MM.1S (cell line): ENCODE results near the gene LRPAP1.

Source experiments
- DNase-seq: peaks from one replicate; pipeline ENCODE4 v3.0.0-alpha.2; 2015
- H2AFZ ChIP-seq: fragments of 300-600 bp; sonication (generic); 2 replicates; pipeline ENCODE4 v1.6.0; 2016; ENCODE audit warnings: antibody characterized with exemption, low read length
- H3F3A ChIP-seq: fragments of 300-600 bp; sonication (generic); 2 replicates; pipeline ENCODE4 v1.6.1; 2016; ENCODE audit warnings: mild to moderate bottlenecking, antibody characterized with exemption, low read length, moderate library complexity, mixed read lengths; ENCODE audit not compliant: insufficient read depth
- H3K27ac ChIP-seq: fragments of 300-600 bp; sonication (generic); 2 replicates; pipeline ENCODE4 v1.5.1; 2016; ENCODE audit warnings: mild to moderate bottlenecking, low read length
- H3K27me3 ChIP-seq: fragments of 300-600 bp; sonication (generic); replicated peaks from 2 replicates; pipeline ENCODE4 v1.6.0; 2016; ENCODE audit warnings: low read length; ENCODE audit not compliant: insufficient read depth
- H3K36me3 ChIP-seq: fragments of 300-600 bp; sonication (generic); replicated peaks from 2 replicates; pipeline ENCODE4 v1.6.1; 2016; ENCODE audit warnings: mild to moderate bottlenecking, low read length, mixed read lengths; ENCODE audit not compliant: insufficient read depth
- H3K4me1 ChIP-seq: fragments of 300-600 bp; sonication (generic); 2 replicates; pipeline ENCODE4 v1.6.1; 2016; ENCODE audit warnings: low read length, mixed read lengths
- H3K4me2 ChIP-seq: fragments of 300-600 bp; sonication (generic); 2 replicates; pipeline ENCODE4 v1.6.0; 2016; ENCODE audit warnings: low read depth, low read length
- H3K4me3 ChIP-seq: fragments of 300-600 bp; sonication (generic); 2 replicates; pipeline ENCODE4 v1.5.1; 2016; ENCODE audit warnings: low read length, mixed read lengths
- H3K79me2 ChIP-seq: fragments of 300-600 bp; sonication (generic); 2 replicates; pipeline ENCODE4 v1.6.1; 2016; ENCODE audit warnings: mixed run types, low read length, mixed read lengths
- H3K9ac ChIP-seq: fragments of 300-600 bp; sonication (generic); 2 replicates; pipeline ENCODE4 v1.6.1; 2016; ENCODE audit warnings: low read length, mixed read lengths
- H3K9me2 ChIP-seq: fragments of 300-600 bp; sonication (generic); replicated peaks from 2 replicates; pipeline ENCODE4 v1.6.1; 2016; ENCODE audit warnings: mild to moderate bottlenecking, low read length, mixed read lengths; ENCODE audit not compliant: insufficient read depth
- H3K9me3 ChIP-seq: fragments of 300-600 bp; sonication (generic); replicated peaks from 2 replicates; pipeline ENCODE4 v1.6.1; 2016; ENCODE audit warnings: mild to moderate bottlenecking, low read length, mixed read lengths; ENCODE audit not compliant: insufficient read depth
- H4K20me1 ChIP-seq: fragments of 300-600 bp; sonication (generic); 2 replicates; pipeline ENCODE4 v1.6.1; 2016; ENCODE audit warnings: mild to moderate bottlenecking, low read length, moderate library complexity, mixed read lengths; ENCODE audit not compliant: insufficient read depth
- EZH2 ChIP-seq: fragments of 300-600 bp; sonication (generic); optimal IDR thresholded peaks from 2 replicates; pipeline ENCODE3; 2017; ENCODE audit warnings: low read depth, mild to moderate bottlenecking, antibody characterized with exemption, low read length, mixed read lengths
- EZH2phosphoT487 ChIP-seq: fragments of 300-600 bp; sonication (generic); IDR thresholded peaks from 2 replicates; pipeline ENCODE4 v1.6.1; 2018; ENCODE audit warnings: antibody characterized with exemption, low read length
- TF ChIP-seq, protein P1 (sequence below): fragments of 300-600 bp; sonication (generic); IDR thresholded peaks from 2 replicates; pipeline ENCODE4 v1.5.1; 2016; ENCODE audit warnings: antibody characterized with exemption, low read length, mixed read lengths

LRPAP1 gene

GRCh38 chr4:3524920-3525319 lies 7.3 kb downstream of the LRPAP1 start:
- DNase-seq: no peak
- H3K27ac ChIP-seq: no peak overlapping the region
- no peak overlapping the region for H3K4me2 ChIP-seq
- H3K9me2 ChIP-seq: no peaks in the 10 kb centered on the region
- H4K20me1 ChIP-seq: no peaks in the 10 kb centered on the region
- peaks cover 41% of the 10 kb centered on the region for H3K79me2 ChIP-seq
- H3K9me3 ChIP-seq: no peaks in the 10 kb centered on the region
- H3K27me3 ChIP-seq: no peaks in the 10 kb centered on the region
- H3K4me1 ChIP-seq: no peaks in the 10 kb centered on the region
- H3F3A ChIP-seq: no peaks in the 10 kb centered on the region
- TF ChIP-seq EZH2: no peak
- H3K4me3 ChIP-seq: no peak overlapping the region
- H3K36me3 ChIP-seq: no peaks in the 10 kb centered on the region; the same call in 1 of the 2 replicates
- no peak overlapping the region for H3K9ac ChIP-seq
- no peak overlapping the region for H2AFZ ChIP-seq

DNA sequence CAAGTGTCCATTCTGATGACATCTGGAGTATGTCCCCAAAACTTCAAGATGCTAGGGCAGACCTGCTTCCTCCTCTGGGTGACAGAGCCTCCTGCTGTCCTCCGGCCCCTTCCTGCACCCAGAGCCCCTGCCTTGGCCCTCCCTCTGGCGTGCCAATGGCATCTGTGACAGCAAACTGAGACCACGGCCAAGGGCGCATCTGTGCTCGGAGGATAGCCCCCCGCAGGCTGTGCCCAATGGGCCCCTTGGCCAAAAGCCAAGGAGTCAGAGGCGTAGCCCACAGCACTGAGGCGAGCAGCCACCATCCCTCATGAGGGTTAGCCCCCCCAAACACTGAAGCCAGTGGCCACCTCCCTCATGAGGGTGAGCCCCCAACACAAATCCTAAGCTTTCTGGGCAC lies 7.9 kb downstream of the LRPAP1 start:
- Histone ChIP-seq H3K9me2 (no peaks in the 10 kb centered on the region), H3K9ac (no peak overlapping the region), H4K20me1 (no peaks in the 10 kb centered on the region), H3K79me2 (peaks cover 35% of the 10 kb centered on the region), H3F3A (no peaks in the 10 kb centered on the region), H3K27ac (no peak overlapping the region), H3K27me3 (no peaks in the 10 kb centered on the region), H3K36me3 (no peaks in the 10 kb centered on the region; the same call in 1 of the 2 replicates), H3K4me2 (no peak overlapping the region), H3K4me1 (no peaks in the 10 kb centered on the region), H3K4me3 (no peak overlapping the region), H2AFZ (no peak overlapping the region), H3K9me3 (no peaks in the 10 kb centered on the region)
- DNase-seq: no peak
- no peak for TF ChIP-seq EZH2
- TF ChIP-seq, protein P1, sequence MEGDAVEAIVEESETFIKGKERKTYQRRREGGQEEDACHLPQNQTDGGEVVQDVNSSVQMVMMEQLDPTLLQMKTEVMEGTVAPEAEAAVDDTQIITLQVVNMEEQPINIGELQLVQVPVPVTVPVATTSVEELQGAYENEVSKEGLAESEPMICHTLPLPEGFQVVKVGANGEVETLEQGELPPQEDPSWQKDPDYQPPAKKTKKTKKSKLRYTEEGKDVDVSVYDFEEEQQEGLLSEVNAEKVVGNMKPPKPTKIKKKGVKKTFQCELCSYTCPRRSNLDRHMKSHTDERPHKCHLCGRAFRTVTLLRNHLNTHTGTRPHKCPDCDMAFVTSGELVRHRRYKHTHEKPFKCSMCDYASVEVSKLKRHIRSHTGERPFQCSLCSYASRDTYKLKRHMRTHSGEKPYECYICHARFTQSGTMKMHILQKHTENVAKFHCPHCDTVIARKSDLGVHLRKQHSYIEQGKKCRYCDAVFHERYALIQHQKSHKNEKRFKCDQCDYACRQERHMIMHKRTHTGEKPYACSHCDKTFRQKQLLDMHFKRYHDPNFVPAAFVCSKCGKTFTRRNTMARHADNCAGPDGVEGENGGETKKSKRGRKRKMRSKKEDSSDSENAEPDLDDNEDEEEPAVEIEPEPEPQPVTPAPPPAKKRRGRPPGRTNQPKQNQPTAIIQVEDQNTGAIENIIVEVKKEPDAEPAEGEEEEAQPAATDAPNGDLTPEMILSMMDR: no peak
- no peak for TF ChIP-seq EZH2phosphoT487

- Histone ChIP-seq H4K20me1 (no peaks in the 10 kb centered on the region), H3F3A (no peaks in the 10 kb centered on the region), H3K4me1 (no peaks in the 10 kb centered on the region), H3K9me2 (no peaks in the 10 kb centered on the region), H3K4me3 (no peak overlapping the region), H3K27me3 (no peaks in the 10 kb centered on the region), H3K79me2 (peaks cover 31% of the 10 kb centered on the region), H3K4me2 (no peak overlapping the region), H3K36me3 (no peaks in the 10 kb centered on the region; the same call in 1 of the 2 replicates), H3K9me3 (no peaks in the 10 kb centered on the region), H3K27ac (no peak overlapping the region), H3K9ac (no peak overlapping the region), H2AFZ (no peak overlapping the region)
- no peak for DNase-seq
- TF ChIP-seq, protein P1: no peak
- no peak for TF ChIP-seq EZH2
- no peak for TF ChIP-seq EZH2phosphoT487
Measured at GRCh38 chr4:3523628-3524221, 8.5 kb downstream of the LRPAP1 start.

DNA sequence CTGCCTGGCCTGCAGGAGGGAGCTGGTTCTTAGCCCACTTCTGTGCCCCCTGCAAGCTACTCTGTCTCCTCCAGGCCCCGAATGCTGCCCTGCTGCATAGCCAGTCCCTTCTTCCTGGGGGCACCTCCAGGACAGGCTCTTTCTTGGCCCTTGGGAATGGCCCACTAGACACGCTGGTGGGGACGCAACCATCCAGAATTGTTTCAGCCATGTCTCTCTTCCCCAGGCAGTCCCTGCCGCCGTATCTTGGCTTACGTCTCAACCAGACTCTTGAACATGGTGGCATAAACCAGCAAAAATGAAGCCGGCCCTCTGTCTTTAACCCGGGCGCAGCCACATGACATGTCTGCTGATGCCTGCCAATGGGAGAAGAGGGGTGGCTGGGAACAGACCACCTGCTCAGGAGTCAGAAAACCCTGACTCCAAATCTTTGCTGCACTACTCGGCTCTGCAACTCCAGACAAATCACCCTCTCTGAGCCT lies 9.0 kb downstream of the LRPAP1 start:
- Histone ChIP-seq H3F3A (no peaks in the 10 kb centered on the region), H2AFZ (no peak overlapping the region), H3K36me3 (no peaks in the 10 kb centered on the region; the same call in 1 of the 2 replicates), H3K79me2 (peaks cover 25% of the 10 kb centered on the region), H3K4me3 (no peak overlapping the region), H3K4me1 (no peaks in the 10 kb centered on the region), H3K9ac (no peak overlapping the region), H3K9me3 (no peaks in the 10 kb centered on the region), H3K27ac (no peak overlapping the region), H3K9me2 (no peaks in the 10 kb centered on the region), H3K4me2 (no peak overlapping the region), H3K27me3 (no peaks in the 10 kb centered on the region), H4K20me1 (no peaks in the 10 kb centered on the region)
- no peak for DNase-seq
- TF ChIP-seq, protein P1: no peak
- TF ChIP-seq EZH2 (no peak), EZH2phosphoT487 (no peak)
